AG10803 (cell line): ENCODE measurements around the gene RMRP.

Experiments used
- DNase-seq: peaks from one replicate; pipeline ENCODE4 v3.0.0; 2010; ENCODE audit warnings: low read depth
- H3K4me3 ChIP-seq: 2 replicates; pipeline ENCODE4 v1.5.1; 2011; ENCODE audit warnings: mild to moderate bottlenecking, low read length, control low read depth
- TF ChIP-seq, protein P1 (sequence below): conservative IDR thresholded peaks from 2 replicates; pipeline ENCODE4 v1.5.1; 2011; ENCODE audit warnings: mild to moderate bottlenecking, low read length, control low read depth, inconsistent platforms

Gene RMRP

DNA sequence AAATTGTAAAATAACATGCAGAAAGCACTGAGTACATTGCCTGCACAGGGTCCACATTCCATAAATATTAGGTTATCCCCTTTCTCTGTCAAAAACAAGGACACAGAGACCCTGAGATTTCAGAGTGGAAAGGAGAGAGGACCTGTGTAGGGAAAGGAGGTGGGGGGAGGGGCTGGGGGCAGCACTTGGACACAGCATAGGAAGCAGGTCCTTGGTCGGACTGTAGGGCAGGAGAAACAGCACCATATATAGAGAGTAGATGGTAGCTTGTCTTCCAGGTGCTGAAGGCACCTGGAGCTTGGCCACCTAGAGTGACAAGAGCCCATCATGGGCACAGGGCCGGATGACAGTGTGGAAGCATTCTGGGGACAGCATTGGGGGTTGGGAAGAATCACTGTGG lies 29.5 kb upstream of the RMRP start:
- TF ChIP-seq, protein P1, sequence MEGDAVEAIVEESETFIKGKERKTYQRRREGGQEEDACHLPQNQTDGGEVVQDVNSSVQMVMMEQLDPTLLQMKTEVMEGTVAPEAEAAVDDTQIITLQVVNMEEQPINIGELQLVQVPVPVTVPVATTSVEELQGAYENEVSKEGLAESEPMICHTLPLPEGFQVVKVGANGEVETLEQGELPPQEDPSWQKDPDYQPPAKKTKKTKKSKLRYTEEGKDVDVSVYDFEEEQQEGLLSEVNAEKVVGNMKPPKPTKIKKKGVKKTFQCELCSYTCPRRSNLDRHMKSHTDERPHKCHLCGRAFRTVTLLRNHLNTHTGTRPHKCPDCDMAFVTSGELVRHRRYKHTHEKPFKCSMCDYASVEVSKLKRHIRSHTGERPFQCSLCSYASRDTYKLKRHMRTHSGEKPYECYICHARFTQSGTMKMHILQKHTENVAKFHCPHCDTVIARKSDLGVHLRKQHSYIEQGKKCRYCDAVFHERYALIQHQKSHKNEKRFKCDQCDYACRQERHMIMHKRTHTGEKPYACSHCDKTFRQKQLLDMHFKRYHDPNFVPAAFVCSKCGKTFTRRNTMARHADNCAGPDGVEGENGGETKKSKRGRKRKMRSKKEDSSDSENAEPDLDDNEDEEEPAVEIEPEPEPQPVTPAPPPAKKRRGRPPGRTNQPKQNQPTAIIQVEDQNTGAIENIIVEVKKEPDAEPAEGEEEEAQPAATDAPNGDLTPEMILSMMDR, result no peak
- H3K4me3 ChIP-seq, result peak overlapping the region; percentile 97
- no peak for DNase-seq

- peak overlapping the region; percentile 97 for H3K4me3 ChIP-seq
- DNase-seq, result no peak
- TF ChIP-seq, protein P1, result no peak
Observed at GRCh38 chr9:35686222-35687203, 28.7 kb upstream of the RMRP start.

- TF ChIP-seq, protein P1, result no peak
- no peak for DNase-seq
- H3K4me3 ChIP-seq, result peak overlapping the region; percentile 20
Observed at GRCh38 chr9:35685506-35685905, 27.7 kb upstream of the RMRP start.

DNA sequence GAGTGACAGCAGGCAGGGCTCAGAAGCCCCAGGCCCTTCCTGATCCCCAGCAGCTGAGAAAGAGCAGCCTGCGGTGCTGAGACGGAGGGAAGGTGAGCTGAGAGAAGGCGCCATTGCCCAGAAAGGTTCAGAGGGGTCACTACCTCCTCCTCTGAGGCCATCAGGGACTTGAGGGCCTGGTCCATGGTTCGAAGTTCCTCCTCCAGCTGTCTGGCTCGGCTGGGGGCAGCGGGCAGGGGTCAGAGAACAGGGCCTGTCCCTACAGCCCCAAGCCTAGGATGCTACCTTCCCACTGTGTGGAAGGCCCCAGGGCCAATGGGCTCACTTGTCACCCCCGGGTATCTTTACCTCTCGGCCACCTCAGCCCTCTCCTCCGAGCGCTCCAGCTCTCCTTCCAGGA lies 27.1 kb upstream of the RMRP start:
- TF ChIP-seq, protein P1, result no peak
- DNase-seq, result no peak
- H3K4me3 ChIP-seq, result peak overlapping the region; percentile 12; the same call in 1 of the 2 replicates

DNA sequence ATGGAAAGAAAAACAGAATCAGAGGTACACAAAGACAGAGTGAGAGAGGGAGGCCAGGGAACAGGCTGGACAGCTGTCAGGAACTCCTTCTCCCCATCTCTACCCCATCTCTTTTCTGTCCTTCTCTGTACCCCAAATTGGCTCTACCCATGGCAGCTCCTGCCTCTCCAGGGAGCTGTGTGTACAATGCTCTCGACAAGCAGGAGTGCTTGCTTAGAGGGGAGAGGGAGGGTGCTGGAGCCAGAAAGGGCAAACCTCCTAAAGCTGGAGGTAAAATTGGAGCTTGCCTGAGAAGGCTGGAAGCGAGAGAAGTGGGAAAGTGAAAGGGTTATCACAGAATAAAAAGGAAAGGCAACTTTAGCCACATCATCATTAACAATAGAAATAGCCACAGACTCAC lies 25.5 kb upstream of the RMRP start:
- DNase-seq, result no peak
- no peak overlapping the region for H3K4me3 ChIP-seq
- TF ChIP-seq, protein P1, result no peak

DNA sequence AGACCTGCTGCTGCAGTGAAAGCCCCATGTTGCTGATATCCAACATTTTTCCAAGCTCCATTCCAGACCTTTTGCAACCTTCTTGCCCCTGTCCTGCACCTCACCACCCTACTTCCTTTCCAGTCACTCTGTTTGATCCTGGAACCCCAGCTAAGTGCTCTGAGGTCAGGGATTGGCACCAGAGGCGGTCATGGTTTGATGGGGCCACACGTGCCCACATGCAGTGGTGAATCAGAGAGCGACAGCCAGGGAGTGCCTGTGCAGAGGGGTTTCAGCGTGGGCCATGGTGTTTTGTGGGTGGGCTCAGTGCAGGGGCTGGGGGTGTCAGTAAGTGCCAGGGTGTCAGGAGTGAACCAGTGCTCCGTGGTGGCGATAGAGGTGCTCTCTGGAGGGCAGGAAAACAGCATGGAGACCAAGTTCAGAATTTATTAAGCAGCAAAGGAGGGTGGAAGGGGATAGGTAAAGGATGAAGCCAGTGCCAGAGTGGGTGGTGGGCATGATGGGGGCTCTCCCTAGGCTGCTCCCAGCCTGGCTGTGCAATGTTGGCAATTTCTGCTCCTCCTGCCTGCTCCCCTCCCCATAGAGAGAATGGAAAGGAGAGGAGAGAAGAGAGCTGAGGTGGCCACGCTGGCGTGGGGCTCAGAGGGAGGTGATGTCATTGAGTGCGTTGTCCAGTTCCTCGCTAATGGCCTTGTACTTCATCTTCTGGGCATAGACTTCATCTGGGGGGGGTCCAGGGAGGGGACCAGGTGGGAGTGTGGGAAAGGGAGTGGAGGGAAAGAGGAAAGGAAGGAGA lies 24.9 kb upstream of the RMRP start:
- no peak overlapping the region for H3K4me3 ChIP-seq
- DNase-seq, result no peak
- TF ChIP-seq, protein P1, result no peak
